ENCODE data around the gene PRKCZ.
A peak's percentile ranks its signal among the peaks of the same experiment; 100 is the strongest.

Gene PRKCZ

GRCh38 chr1:2181752-2182151 lies 131.5 kb downstream of the PRKCZ start:
- intact Hi-C loops (cut with DNase I) = no loop called here
- no peak for DNase-seq

GRCh38 chr1:2182376-2182775 lies 132.2 kb downstream of the PRKCZ start:
- DNase-seq = no peak
- intact Hi-C loops (cut with DNase I) = no loop called here

DNA sequence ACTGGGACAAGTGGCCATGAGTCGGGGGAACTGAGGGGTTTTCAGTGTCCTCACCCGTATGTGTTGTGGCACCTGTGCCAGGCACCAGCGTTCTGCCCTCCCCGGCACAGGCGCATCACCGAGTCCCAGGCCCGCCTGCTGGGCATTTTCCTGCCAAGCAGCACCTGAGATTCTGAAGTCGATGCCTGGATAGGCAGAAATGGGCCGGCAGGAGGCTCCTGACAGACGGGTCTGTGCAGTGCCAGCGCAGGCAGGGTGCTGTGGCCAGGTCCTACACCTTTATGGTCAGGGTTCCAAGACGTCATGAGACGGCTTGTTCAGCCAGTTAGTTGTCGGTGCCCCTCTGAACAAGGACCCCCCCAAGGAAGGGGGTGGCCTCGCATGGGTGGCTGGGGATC lies 133.7 kb downstream of the PRKCZ start:
- no peak for DNase-seq
- intact Hi-C loops (cut with DNase I) = no loop called here

DNA sequence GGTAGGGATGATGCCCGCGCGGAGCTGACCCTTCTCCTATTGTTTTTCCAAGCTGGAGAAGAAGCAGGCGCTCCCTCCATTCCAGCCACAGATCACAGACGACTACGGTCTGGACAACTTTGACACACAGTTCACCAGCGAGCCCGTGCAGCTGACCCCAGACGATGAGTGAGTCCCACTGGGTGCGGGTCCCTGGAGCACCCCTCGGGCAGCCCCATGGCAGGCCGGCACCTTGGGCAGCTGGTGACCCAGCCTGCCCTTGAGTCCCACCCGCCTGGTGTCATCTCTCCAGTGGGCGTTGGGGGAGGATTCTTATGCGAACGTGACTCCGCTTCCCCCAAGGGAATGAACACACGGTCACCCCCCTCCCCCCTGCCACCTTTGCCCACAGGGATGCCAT lies 134.3 kb downstream of the PRKCZ start:
- DNase-seq = no peak
- intact Hi-C loops (cut with DNase I) = no loop called here

DNA sequence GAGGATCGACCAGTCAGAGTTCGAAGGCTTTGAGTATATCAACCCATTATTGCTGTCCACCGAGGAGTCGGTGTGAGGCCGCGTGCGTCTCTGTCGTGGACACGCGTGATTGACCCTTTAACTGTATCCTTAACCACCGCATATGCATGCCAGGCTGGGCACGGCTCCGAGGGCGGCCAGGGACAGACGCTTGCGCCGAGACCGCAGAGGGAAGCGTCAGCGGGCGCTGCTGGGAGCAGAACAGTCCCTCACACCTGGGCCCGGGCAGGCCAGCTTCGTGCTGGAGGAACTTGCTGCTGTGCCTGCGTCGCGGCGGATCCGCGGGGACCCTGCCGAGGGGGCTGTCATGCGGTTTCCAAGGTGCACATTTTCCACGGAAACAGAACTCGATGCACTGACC lies 134.7 kb downstream of the PRKCZ start:
- intact Hi-C loops (cut with DNase I) = no loop called here
- DNase-seq = no peak

DNA sequence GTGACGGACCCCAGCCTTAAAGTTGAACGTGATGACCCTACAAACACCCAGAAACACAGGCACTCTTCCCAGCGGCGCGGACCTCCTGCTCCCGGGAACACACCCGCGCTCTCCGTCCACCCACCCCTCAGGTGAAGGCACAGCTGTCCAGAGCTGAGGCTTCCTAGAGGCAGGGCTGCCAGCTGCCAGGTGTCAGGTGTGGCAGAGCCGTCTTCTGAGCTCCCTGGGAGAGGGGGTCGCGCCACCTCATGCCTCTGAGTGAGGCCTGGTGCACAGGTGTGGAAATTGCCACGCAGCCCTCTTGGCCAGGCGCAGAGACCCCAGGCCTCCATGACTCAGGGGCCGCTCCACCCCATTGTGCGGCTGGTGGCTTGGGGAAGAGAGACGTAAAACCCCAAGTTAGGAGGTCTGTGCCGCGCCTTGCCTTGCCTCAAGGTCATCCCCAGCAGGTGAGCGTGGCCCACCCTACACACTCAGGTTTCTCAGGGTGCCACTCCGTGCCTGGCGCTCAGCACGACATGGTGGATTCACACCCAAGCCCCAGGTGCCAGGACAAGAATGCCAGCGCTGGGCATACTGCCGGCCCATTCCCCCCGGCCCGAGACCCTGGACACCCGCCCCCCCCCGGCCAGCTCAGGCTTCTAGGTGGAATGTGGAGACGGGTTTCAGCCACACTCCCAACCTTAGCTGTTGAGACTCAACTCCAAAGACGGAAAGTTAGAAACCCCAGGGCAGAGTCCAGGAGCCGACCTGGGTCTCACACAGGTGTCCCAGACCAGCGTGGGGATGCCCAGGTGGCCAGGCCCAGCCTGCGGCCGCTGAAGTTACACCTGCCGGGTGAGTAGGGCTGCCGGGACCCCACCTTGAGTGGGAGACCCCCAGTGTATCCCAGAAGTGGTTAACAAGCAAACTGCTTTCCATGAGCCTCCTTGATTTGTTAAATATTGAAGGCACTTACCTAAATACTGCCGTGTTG lies 136.0 kb downstream of the PRKCZ start:
- no peak for DNase-seq
- intact Hi-C loops (cut with DNase I) = no loop called here

DNA sequence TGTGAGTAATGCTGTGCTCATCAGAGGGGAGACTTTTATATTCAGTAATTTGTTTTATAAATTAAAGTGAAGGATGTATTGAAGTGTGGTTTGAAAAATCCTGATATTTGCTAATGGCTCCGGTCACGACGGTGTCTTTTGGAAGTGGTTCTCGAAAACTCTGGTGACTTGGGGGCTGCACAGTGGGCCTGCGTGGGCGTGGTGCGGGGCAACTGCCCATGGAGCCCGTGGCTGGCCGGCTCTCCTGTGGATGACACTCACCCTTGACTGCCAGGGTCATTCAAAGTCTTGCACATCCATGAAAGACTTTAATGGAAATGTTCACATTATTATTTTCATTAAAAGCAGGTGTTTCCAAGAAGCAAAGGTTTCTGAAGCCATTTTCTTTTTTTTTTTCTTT lies 136.7 kb downstream of the PRKCZ start:
- DNase-seq = no peak
- intact Hi-C loops (cut with DNase I) = no loop called here

GRCh38 chr1:2187619-2188018 lies 137.4 kb downstream of the PRKCZ start:
- DNase-seq = no peak
- intact Hi-C loops (cut with DNase I) = loop anchor here (2.0 kb wide), 1 partner anchor 41 kb away; the partner anchor contains the start of gene SKI

GRCh38 chr1:2188336-2188735 lies 138.1 kb downstream of the PRKCZ start:
- intact Hi-C loops (cut with DNase I) = loop anchor here (2.0 kb wide), 1 partner anchor 40 kb away; the partner anchor contains the start of gene SKI
- DNase-seq = no peak

- intact Hi-C loops (cut with DNase I) = loop anchor here (2.0 to 10.0 kb wide), 2 partner anchors 39 to 125 kb away; partner anchors contain the start of gene SKI
- peak; percentile 88 to 99 (median 94) for DNase-seq
Measured at GRCh38 chr1:2189459-2190425, 139.5 kb downstream of the PRKCZ start.

- no peak for DNase-seq
Measured at GRCh38 chr1:2190491-2190976, 140.3 kb downstream of the PRKCZ start.

GRCh38 chr1:2192031-2192995 lies 142.1 kb downstream of the PRKCZ start:
- intact Hi-C loops (cut with DNase I) = loop anchor here (10.0 kb wide), 1 partner anchor 122 kb away; no protein-coding TSS in a partner anchor
- no peak for DNase-seq

More at GRCh38 chr1:2190491-2190976, 140.3 kb downstream of the PRKCZ start:
- intact Hi-C loops (cut with DNase I) = loop anchor here (10.0 kb wide), 1 partner anchor 124 kb away; no protein-coding TSS in a partner anchor

DNA sequence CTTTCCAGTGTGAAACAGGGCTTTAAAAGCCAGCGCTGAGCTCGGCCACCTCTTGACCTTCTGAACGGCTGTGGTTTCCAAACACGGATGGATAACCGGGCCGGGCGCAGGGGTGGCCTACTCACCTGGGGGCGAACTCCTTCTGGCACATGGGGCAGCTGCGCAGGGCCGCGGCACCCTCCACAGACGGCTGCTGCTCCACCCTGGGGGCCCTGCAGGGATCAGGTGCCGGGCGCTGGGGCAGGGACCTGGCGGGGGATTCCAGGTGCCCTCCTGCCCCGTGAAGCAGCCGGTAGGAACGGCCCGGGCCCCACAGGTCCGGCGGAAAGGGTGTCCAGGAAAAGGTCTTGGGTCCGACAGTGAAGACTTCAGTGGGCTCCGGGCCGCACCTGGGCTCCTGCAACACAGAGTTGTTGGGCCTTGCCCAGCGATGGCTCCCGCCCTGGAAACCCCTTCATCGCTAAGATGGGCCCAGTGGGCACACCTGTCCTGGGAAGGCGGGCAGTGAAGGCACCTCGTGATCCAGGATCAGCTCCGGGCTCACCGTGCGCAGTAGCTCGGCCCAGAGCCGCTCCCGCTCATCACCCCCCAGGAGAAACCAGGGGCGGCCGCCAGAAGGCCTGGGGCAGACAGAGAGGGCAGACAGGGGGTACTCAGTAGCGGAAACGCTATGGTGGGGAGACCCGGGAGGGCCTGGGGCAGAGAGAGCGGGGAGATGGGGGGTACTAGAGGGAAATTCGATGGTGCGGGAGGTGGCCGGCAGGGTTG lies 143.5 kb downstream of the PRKCZ start:
- no peak for DNase-seq
- intact Hi-C loops (cut with DNase I) = loop anchor here (10.0 kb wide), 1 partner anchor 121 kb away; no protein-coding TSS in a partner anchor

DNA sequence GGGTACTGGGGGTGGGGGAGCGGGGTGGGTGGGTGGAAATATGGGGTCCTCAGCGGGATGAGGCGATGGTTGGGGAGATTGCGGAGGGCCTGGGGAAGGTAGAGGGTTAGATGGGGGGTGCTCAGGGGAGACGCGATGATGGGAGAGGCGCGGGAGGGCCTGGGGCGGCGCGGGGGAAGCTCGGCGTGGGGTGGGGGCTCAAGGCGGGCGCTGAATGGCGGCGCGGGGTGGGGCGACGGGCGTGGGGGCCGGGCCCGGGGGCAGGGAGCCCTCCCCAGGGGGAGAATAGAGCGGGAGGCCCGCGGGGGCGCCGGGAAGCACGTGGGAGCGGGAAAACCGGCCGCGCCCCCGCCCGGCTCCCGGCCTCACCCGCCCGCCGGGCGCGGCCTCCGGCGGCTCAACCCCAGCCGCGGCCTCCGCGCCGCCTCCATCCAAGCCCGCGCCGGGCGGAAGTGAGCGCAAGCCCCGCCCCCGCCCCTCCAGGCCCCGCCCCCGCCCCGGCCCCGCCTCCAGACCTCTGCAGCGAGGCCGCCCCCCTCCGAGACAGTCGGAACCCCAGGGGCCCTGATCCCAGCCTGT lies 144.2 kb downstream of the PRKCZ start, which contains the start of gene FAAP20:
TSS of gene FAAP20 (minus strand) at position 454 of the 579 bp plus-strand sequence. CDS start at position 431, 23 bp downstream.
- peak in 6 of 10 donors; percentile 46 to 93 (median 70) for DNase-seq
- intact Hi-C loops (cut with DNase I) = loop anchor here (10.0 kb wide), 1 partner anchor 120 kb away; no protein-coding TSS in a partner anchor

GRCh38 chr1:2194898-2195673 lies 144.9 kb downstream of the PRKCZ start:
- peak; percentile 72 to 98 (median 82) for DNase-seq
- intact Hi-C loops (cut with DNase I) = loop anchor here (1.0 to 10.0 kb wide), 2 partner anchors 120 to 186 kb away; no protein-coding TSS in a partner anchor

DNA sequence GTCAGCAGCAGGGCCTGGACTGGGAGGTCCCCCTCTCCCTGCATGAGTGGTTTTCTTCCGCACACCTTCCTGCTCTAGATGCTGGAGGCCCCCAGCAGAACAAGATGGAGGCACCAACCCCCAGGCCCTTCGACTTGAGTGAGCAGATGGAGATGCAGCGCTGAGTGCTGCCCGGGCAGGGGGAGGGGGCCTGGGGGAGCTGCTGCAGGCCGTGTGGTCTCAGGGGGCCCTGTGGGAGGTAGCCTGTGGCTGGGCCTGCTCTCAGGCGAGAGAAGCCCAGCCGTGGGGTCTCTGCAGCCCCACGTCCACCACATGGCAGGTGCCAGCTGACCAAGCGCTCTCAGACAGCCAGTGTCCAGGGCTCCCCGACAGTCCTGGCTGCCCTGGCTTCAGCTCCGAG lies 145.6 kb downstream of the PRKCZ start:
- intact Hi-C loops (cut with DNase I) = loop anchor here (1.0 to 10.0 kb wide), 2 partner anchors 119 to 186 kb away; no protein-coding TSS in a partner anchor
- no peak for DNase-seq
